ENCODE data around the gene EMP3. TPM values are rescaled to one million over a fixed set of nuclear protein-coding genes. Genes with fewer than 3 reads are reported as not detected.

EMP3 gene
- total RNA-seq, 3 donors from 2014 or later (not counting 1 experiment from before 2014, with no cell fraction given) = 284 to 342 (median 334) TPM

GRCh38 chr19:48330012-48330681 is 4.8 kb downstream of the EMP3 start:
- H3K36me3 Mint-ChIP-seq = no peaks in the 10 kb centered on the region
- peak overlapping the region; percentile 9 for H3K4me3 ChIP-seq (ENCODE audit: low read length)
- H3K4me1 Mint-ChIP-seq = peaks cover 82 to 83% of the 10 kb centered on the region in 2 donors
- H3K27ac Mint-ChIP-seq = peak overlapping the region; percentile 99 to 100
- H3K9me3 ChIP-seq (ENCODE audit: control insufficient read depth, insufficient read depth, low read length) = no peaks in the 10 kb centered on the region
- peaks cover 30% of the 10 kb centered on the region for H3K36me3 ChIP-seq (ENCODE audit: control insufficient read depth, insufficient read depth, low read length)
- no peak for TF ChIP-seq CTCF (IDR thresholded peaks at IDR 0.05)
- no peaks in the 10 kb centered on the region for H3K27me3 ChIP-seq (ENCODE audit: control insufficient read depth, insufficient read depth, low read length)
- ATAC-seq (peak; percentile 41 to 61 (median 53)), DNase-seq (peak; percentile 74 to 95)
- intact Hi-C loops (cut with micrococcal nuclease) = loop anchor here (5.0 kb wide), 1 partner anchor 307 kb away; the partner anchor contains the start of gene DBP
- no peaks in the 10 kb centered on the region for H3K9me3 Mint-ChIP-seq
- peak overlapping the region; percentile 85 for H3K4me3 Mint-ChIP-seq
- peaks cover 84% of the 10 kb centered on the region for H3K4me1 ChIP-seq (ENCODE audit: control insufficient read depth, insufficient read depth, low read length)
- 1% methylated on average over 41 of the region's 41 CpGs for WGBS (ENCODE audit: insufficient coverage)
- H3K27me3 Mint-ChIP-seq (ENCODE audit: low read depth in 2 of 2) = no peaks in the 10 kb centered on the region
- H3K27ac ChIP-seq (ENCODE audit: low read length) = peak overlapping the region; percentile 60

- H3K27ac ChIP-seq (ENCODE audit: low read length) = peak overlapping the region; percentile 98
- DNase-seq (no peak), ATAC-seq (no peak)
- peaks cover 68% of the 10 kb centered on the region for H3K4me1 ChIP-seq (ENCODE audit: control insufficient read depth, insufficient read depth, low read length)
- H3K4me3 ChIP-seq (ENCODE audit: low read length) = peak overlapping the region; percentile 80
- intact Hi-C loops (cut with micrococcal nuclease) = loop anchor here (2.0 to 5.0 kb wide), 3 partner anchors 30 to 305 kb away; partner anchors contain the start of genes CYTH2, DBP and TMEM143
- H3K9me3 Mint-ChIP-seq = no peaks in the 10 kb centered on the region
- 21% methylated on average over 6 of the region's 6 CpGs for WGBS (ENCODE audit: insufficient coverage)
- no peaks in the 10 kb centered on the region for H3K27me3 ChIP-seq (ENCODE audit: control insufficient read depth, insufficient read depth, low read length)
- H3K4me1 Mint-ChIP-seq = peaks cover 62% of the 10 kb centered on the region in 2 donors
- H3K9me3 ChIP-seq (ENCODE audit: control insufficient read depth, insufficient read depth, low read length) = no peaks in the 10 kb centered on the region
- no peaks in the 10 kb centered on the region for H3K27me3 Mint-ChIP-seq (ENCODE audit: low read depth in 2 of 2)
- H3K36me3 Mint-ChIP-seq = no peaks in the 10 kb centered on the region
- H3K4me3 Mint-ChIP-seq = peak overlapping the region; percentile 99
- peaks cover 30% of the 10 kb centered on the region for H3K36me3 ChIP-seq (ENCODE audit: control insufficient read depth, insufficient read depth, low read length)
- peak overlapping the region; percentile 100 for H3K27ac Mint-ChIP-seq
- TF ChIP-seq CTCF (IDR thresholded peaks at IDR 0.05) = no peak
Observed at GRCh38 chr19:48332351-48332661, 7.0 kb downstream of the EMP3 start.

- Mint-ChIP-seq H3K4me3 (peak overlapping the region; percentile 99), H3K27me3 (ENCODE audit: low read depth in 2 of 2) (no peaks in the 10 kb centered on the region), H3K4me1 (peaks cover 58 to 61% of the 10 kb centered on the region in 2 donors), H3K27ac (peak overlapping the region; percentile 100), H3K9me3 (no peaks in the 10 kb centered on the region), H3K36me3 (no peaks in the 10 kb centered on the region)
- DNase-seq (peak; percentile 85 to 99), ATAC-seq (peak; percentile 71 to 84 (median 73))
- H3K27me3 ChIP-seq (ENCODE audit: control insufficient read depth, insufficient read depth, low read length) = no peaks in the 10 kb centered on the region
- H3K4me1 ChIP-seq (ENCODE audit: control insufficient read depth, insufficient read depth, low read length) = peaks cover 63% of the 10 kb centered on the region
- under 1% methylated on average over 25 of the region's 25 CpGs for WGBS (ENCODE audit: insufficient coverage)
- intact Hi-C loops (cut with micrococcal nuclease) = loop anchor here (1.0 to 5.0 kb wide), 5 partner anchors 13 to 304 kb away; partner anchors contain the start of genes CYTH2, DBP and TMEM143
- peak overlapping the region; percentile 98 for H3K27ac ChIP-seq (ENCODE audit: low read length)
- H3K4me3 ChIP-seq (ENCODE audit: low read length) = peak overlapping the region; percentile 80
- H3K36me3 ChIP-seq (ENCODE audit: control insufficient read depth, insufficient read depth, low read length) = peaks cover 24% of the 10 kb centered on the region
- H3K9me3 ChIP-seq (ENCODE audit: control insufficient read depth, insufficient read depth, low read length) = no peaks in the 10 kb centered on the region
- no peak for TF ChIP-seq CTCF (IDR thresholded peaks at IDR 0.05)
Observed at GRCh38 chr19:48332662-48333466, 7.5 kb downstream of the EMP3 start.
